PFSK-1 (cell line): ENCODE measurements around the gene LDLRAD4.

ENCODE experiments used
- FOXP2 ChIP-seq: optimal IDR thresholded peaks from 2 replicates; pipeline ENCODE3; 2011; ENCODE audit warnings: borderline replicate concordance, control low read depth, inconsistent platforms; ENCODE audit not compliant: insufficient read depth; ENCODE audit errors: extremely low read length, extremely low read depth
- POLR2AphosphoS5 ChIP-seq: IDR thresholded peaks from 2 replicates; pipeline ENCODE4 v1.6.1; 2012; ENCODE audit warnings: low read depth, mild to moderate bottlenecking, control low read depth, low read length, moderate library complexity
- SIN3A ChIP-seq: IDR thresholded peaks from 2 replicates; pipeline ENCODE4 v1.6.1; 2012; ENCODE audit warnings: mild to moderate bottlenecking, low read length, moderate library complexity, borderline replicate concordance; ENCODE audit not compliant: insufficient read depth
- TAF1 ChIP-seq: IDR thresholded peaks from 2 replicates; pipeline ENCODE4 v1.6.1; 2012; ENCODE audit warnings: low read length, control low read depth, borderline replicate concordance; ENCODE audit not compliant: insufficient read depth
- TF ChIP-seq, protein P1 (sequence below), 2 experiments: IDR thresholded peaks; 2 replicates each; pipeline versions ENCODE4 v1.6.1 to v1.8.0; 2011 to 2012; ENCODE audit warnings: low read depth in 2 of 2, low read length in 2 of 2, control low read depth in 1 of 2, inconsistent platforms in 1 of 2, mild to moderate bottlenecking in 1 of 2, moderate library complexity in 1 of 2; ENCODE audit not compliant: insufficient read depth in 1 of 2

The LDLRAD4 gene

DNA sequence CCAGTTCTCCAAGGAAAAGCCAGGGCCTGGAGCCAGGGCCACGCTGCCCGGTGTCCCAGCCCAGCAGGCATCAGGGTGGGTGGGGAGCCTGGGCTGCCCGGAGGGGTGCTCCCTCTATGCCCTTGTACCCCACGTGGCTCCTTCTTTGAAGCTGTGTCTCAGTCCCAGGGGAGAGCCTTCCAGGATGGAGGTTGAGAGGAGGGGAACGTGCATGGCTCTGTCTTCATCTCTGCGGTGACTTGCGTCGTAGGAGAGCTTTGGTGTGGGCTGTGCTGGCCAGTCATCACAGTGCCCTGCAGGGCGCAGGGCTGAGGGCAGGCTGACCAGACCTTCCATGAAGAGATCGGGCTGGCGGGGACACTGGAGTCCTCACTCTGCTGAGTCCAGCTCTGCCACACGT lies 197.2 kb downstream of the LDLRAD4 start:
- TF ChIP-seq POLR2AphosphoS5 = no peak
- TF ChIP-seq TAF1 = no peak
- no peak for TF ChIP-seq FOXP2
- TF ChIP-seq SIN3A = no peak
- TF ChIP-seq, protein P1, sequence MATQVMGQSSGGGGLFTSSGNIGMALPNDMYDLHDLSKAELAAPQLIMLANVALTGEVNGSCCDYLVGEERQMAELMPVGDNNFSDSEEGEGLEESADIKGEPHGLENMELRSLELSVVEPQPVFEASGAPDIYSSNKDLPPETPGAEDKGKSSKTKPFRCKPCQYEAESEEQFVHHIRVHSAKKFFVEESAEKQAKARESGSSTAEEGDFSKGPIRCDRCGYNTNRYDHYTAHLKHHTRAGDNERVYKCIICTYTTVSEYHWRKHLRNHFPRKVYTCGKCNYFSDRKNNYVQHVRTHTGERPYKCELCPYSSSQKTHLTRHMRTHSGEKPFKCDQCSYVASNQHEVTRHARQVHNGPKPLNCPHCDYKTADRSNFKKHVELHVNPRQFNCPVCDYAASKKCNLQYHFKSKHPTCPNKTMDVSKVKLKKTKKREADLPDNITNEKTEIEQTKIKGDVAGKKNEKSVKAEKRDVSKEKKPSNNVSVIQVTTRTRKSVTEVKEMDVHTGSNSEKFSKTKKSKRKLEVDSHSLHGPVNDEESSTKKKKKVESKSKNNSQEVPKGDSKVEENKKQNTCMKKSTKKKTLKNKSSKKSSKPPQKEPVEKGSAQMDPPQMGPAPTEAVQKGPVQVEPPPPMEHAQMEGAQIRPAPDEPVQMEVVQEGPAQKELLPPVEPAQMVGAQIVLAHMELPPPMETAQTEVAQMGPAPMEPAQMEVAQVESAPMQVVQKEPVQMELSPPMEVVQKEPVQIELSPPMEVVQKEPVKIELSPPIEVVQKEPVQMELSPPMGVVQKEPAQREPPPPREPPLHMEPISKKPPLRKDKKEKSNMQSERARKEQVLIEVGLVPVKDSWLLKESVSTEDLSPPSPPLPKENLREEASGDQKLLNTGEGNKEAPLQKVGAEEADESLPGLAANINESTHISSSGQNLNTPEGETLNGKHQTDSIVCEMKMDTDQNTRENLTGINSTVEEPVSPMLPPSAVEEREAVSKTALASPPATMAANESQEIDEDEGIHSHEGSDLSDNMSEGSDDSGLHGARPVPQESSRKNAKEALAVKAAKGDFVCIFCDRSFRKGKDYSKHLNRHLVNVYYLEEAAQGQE (IDR thresholded peaks at IDR 0.05; ENCODE audit: insufficient read depth in 1 of 2, low read depth in 2 of 2, low read length in 2 of 2) = no peak

DNA sequence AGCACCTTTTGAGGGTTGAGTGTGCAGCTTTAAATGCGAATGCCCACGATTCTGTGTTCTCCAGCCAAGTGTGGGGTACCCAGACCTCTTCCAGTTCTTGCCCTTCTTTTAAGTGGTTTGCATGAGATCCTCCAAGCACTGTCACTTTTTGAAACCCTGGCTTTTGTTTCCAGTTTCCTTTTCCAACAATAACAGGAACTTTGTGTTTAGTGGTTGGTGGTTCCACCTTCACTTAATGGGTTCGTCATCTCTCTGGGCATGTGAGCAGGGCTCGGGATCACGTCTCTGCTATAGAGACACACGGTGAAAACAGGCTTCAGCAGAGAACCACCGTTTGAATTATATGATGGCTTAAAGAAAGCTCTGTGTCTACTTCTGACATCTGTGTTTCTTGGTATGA lies 197.6 kb downstream of the LDLRAD4 start:
- TF ChIP-seq SIN3A (no peak), FOXP2 (no peak), TAF1 (no peak), POLR2AphosphoS5 (no peak)
- TF ChIP-seq, protein P1 (IDR thresholded peaks at IDR 0.05; ENCODE audit: insufficient read depth in 1 of 2, low read depth in 2 of 2, low read length in 2 of 2) = no peak

DNA sequence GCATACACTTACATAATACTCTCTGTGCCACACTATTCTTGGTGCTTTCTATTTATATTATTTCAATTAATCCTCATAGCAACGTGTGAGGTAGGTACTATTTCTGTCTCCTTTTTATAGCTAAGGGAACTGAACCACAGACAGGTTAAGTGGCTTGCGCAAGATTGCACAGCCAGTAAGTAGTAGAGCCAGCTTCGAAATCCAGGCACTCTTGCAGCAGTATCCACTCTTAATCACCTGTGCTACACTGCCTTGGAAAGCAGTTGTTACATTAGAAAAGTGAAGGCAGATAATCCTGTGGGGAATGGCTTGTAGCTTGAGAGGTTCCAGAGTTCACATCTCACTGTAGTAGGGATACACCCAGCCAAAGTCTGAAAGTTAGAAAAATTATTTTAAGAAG lies 198.3 kb downstream of the LDLRAD4 start:
- TF ChIP-seq TAF1 = no peak
- TF ChIP-seq, protein P1 (IDR thresholded peaks at IDR 0.05; ENCODE audit: insufficient read depth in 1 of 2, low read depth in 2 of 2, low read length in 2 of 2) = no peak
- no peak for TF ChIP-seq FOXP2
- TF ChIP-seq POLR2AphosphoS5 = no peak
- TF ChIP-seq SIN3A = no peak

DNA sequence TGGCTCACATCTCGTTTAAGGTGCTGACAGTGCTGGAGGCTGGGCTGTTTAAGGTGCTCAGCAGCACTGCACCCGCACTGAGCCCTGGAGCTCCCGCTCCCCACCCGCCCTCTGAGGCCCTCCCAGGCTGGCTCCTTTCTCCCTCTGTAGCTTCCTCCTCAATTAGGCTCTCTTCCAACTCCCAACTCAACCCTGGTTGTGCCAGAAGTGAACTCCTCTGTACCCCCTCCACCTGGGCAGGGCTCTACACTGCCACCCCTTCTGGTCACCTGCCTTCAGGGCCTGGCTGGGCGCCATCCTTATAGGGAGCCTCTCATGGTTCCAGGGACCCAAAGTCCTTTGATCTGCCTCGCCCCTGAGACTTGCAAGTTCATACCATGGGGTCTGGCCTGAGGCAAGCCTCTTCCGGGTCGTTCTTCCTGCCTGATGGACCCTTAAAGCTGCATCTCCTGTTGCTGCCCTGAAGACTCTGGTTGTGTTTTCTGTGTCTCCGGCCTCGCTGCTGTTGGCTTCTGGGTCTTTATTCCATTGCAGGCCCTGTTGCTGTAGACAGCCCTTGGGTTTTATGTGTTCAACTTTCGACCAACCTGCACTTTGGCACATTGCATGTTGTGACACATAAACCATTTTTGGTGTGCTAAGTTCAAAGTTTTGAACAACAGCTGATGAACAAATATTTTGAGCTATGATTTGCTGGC lies 199.6 kb downstream of the LDLRAD4 start:
- TF ChIP-seq SIN3A = no peak
- TF ChIP-seq TAF1 = no peak
- TF ChIP-seq POLR2AphosphoS5 = no peak
- TF ChIP-seq, protein P1 (IDR thresholded peaks at IDR 0.05; ENCODE audit: insufficient read depth in 1 of 2, low read depth in 2 of 2, low read length in 2 of 2) = no peak
- no peak for TF ChIP-seq FOXP2
